Activated CD4-positive, alpha-beta T cell treated with anti-CD3 and anti-CD28 coated beads, Interleukin-2, amount 50 U/mL, for 16 hours (primary cell): ENCODE measurements around the gene FAF2.
"Not testable (repeated sequence)": the region's sequence is repeated elsewhere in the genome, so short reads cannot be mapped to it uniquely, and the experiment has no call there.

Experiments
- DNase-seq: peaks from one replicate; pipeline ENCODE4 v3.0.0-alpha.2; 2020

Gene FAF2

DNA sequence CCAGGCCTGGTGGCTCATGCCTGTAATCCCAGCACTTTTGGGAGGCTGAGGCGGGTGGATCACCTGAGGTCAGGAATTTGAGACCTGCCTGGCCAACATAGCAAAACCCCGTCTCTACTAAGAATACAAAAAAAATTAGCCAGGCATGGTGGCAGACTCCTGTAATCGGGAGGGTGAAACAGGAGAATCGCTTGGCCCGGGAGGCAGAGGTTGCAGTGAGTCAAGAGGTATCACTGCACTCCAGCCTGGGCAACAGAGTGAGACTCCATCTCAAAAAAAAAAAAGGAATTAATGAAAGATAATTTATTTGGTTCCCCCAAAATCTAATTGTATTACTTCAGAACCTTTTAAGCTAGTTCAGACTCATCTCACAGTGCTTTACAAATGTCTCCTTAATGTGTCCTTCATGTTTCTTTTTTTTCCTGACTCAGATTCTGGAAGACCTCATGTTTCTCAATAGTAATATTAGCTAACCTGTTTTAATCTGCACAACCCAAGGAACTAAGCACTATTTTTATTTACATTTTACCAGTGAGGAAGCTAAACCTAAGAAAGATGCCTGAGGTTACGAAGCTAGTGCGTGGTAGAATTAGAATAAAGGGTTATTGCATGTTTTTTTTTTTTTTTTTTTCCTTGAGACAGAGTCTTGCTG lies 15.1 kb downstream of the FAF2 start:
- no peak for DNase-seq

DNA sequence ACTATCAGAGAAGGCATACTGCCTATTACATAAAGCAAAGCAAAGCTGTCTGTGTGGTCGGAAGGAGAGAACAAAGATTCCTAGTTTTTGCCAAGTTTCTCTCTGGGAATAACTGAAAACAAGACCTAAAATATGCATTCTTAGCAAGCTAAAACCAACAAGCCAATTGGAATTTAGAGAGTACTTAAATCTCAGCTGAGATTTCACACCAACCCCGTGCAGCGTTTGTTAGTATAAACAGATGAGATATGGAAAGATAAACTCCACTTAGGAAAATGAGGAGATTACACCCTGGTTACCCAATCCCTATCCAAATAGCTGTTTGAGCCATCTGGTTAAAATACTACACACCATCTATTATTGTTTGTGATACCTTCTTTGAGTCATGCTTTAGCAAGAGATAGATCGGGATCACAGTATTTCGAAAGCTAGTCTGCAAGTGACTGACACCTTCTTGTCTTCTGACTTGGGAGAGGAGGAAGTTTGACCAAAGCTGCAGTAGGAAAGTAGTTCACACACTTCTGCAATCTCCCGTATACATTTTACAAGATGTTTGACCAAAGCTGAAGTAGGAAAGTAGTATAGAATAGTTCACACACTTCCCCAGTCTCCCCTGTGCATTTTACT lies 18.2 kb downstream of the FAF2 start:
- DNase-seq: no peak

DNA sequence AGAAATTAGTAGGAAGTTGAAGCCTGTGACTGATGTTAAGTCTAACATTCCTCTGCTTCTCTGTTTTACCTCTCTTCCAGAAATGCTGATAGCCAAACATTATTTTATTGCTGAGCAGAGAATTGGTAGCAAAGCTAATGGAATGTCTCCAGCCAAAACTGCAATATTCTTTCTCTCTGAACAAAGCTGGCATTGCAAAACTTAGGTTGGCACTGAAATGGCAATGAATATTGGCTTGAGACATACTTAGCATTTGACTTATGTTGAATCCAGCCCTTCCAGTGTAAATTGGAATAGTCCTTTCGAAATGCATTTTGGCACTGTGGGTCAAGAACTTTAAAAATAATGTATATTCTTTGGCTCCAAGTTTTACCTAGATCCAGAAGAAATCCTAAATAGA lies 21.1 kb downstream of the FAF2 start:
- DNase-seq: no peak

DNA sequence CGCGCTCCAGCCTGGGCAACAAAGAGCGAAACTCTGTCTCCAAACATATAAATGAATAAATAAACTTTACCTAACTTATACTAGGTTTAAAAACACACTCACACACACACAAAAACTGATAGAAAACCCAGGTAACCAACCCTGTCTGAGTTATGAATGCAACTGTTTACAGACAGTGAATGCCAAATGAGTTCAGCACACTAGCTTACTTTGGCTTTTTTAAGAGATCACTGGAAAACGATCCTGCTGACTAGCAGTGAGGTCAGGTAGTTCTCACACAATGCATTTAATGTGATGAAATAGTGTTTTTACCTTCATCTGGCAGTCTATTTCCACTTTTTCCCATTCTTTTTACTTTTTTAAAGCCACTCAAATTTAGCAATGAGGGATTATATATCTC lies 22.4 kb downstream of the FAF2 start:
- DNase-seq: no peak

DNA sequence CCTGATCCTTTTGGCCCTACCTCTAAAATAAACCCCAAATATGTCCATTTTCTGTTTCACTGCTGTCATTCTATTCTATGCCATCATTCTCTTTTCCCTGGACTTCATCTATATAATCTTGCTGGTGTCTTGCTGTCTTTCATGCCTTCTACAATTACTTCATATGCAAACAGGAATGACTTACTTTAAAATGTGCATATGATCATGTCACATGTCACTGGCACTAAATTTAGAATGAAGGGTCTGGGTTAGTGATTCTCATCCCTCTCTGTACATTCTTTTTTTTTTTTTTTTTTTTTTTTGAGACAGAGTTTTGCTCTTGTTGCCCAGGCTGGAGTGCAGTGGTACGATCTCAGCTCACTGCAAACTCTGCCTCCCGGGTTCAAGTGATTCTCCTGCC lies 22.9 kb downstream of the FAF2 start:
- DNase-seq: no peak

DNA sequence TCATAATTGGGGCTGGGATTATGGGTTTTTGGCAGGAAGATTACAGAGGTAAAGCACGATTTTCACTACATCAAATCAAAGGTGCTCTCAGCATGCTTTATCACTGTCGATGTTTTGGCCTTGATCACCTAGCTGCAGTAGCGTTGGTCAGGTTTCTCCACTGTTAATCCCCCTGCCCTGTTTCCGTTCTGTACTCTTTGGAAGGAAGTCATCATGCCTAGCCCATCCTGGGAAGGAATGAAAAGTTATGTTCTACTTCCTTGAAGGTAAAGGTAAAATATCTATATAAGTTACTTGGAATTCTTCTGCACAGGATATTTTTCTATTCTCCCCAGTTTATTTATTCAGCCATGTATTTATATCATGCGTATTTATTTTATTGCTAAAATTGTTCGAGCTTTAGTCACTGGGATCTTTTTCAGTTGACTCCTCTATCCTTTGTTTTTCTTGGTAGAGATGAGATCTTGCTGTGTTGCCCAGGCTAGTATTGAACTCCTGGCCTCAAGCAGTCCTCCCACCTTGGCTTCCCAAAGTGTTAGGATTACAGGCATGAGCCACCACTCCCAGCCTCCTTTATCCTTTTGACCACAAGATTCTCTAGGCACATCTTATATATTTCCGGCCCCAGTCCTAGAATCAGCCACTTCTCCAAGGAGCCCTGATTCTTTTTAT lies 25.3 kb downstream of the FAF2 start:
- no peak for DNase-seq

DNA sequence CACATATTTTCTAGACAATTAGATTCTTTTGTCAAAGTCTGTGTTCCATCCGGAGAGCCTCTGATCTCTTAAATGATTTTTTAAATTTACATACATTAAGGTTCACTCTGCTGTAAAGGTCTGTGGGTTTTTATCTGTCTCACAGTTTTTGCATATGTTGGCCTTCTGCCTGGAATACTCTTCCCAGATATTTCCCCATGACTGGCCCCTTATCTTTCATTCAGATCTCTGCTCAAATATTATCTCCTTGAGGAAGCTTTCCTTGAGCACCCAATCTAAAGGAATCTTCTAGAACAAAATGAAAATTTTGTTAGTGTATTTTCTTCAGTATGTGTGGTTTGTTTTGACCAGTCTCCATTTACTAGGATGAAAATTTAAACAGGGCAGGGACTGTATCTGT lies 26.3 kb downstream of the FAF2 start:
- no peak for DNase-seq

DNA sequence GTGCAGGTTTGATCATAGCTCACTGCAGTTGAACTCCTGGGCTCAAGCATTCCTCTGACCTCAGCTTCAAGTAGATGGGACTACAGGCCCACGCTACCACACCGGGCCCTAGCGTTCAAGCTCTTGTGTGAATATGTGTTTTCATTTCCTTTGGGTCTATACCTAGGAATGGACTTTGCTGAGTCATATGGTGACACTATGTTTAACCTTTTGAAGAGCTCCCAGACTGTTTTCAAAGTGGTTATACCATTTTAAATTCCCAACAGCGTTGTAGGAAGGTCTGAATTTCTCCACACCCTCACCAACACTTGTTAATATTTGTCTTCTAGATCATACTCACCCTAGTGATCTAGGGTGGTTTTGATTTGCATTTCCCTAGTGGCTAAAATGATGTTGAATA lies 33.5 kb downstream of the FAF2 start:
- DNase-seq: peak; percentile 28

DNA sequence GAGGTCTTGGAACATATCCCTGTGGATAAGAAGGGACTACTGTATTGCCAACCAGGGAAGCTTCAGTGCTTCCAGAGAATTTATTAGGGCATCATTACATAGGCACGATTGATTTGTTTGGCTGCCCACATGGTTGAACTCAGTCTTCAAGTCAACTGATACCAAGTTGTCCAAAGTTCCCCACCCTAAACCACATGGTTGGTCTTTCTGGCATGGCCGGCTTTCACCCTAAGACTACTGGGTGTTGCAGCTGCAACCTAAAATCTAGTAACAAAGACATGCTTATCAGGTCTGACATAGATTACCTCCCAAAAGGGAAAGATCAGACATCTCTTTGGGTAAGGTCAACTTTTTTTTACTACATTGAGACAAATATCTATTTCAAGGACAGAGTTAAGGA lies 37.0 kb downstream of the FAF2 start:
- no peak for DNase-seq

DNA sequence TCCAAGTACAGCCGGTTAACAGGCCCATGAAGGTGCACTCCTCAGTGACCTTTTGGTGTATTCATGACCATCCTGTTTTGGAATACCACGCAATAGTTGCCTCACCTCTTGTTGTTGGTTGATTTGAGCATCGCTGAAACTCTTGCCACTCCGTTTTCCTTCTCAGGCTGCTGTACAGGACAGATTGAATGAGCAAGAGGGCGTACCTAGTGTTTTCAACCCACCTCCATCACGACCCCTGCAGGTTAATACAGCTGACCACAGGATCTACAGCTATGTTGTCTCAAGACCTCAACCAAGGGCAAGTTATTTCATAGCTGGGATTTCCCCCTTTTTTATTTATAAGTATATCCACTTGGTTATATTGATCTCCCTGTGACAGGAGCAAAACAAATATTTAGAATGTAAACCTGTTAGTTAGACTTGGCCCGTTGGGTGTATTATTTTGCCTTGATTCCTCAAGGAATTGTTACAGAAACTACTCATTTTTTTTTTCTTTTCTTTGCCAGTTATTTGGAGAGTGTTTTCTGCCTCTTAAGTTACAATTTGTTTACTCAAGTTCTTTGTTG lies 38.1 kb downstream of the FAF2 start:
- DNase-seq: no peak

DNA sequence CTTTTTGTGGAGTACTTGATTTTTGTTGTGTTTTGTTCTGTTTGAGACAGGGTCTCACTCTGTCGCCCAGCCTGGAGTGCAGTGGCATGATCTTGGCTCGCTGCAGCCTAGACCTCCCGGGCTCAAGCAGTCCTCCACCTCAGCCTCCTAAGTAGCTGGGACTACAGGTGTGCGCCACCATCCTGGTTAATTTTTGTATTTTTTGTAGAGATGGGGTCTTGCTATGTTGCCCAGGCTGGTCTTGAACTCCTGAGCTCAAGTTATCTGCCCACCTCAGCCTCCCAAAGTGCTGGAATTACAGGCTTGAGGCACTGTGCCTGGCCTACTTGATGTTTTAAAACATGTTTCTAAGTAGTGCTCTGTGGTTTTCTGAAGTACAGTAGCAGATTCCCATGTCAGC lies 39.0 kb downstream of the FAF2 start:
- not testable (repeated sequence) for DNase-seq

DNA sequence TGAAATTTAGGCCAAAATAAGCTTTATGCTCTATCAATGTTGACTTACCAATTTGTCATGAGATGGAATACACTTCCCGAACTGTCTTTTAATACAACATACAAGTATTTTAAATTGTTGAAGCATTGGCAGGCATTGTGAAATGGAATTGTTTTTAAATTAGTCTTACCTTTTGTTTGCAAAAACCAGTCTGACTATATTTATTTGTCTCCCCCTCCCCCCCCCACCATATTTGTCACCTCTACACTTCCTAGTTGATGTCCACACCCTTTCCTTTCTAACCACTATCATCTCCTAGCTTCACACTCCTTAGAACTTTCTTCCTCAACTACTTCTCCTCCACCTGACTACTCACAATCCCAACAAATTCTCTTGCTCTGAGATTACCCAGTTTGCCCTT lies 40.9 kb downstream of the FAF2 start:
- no peak for DNase-seq

DNA sequence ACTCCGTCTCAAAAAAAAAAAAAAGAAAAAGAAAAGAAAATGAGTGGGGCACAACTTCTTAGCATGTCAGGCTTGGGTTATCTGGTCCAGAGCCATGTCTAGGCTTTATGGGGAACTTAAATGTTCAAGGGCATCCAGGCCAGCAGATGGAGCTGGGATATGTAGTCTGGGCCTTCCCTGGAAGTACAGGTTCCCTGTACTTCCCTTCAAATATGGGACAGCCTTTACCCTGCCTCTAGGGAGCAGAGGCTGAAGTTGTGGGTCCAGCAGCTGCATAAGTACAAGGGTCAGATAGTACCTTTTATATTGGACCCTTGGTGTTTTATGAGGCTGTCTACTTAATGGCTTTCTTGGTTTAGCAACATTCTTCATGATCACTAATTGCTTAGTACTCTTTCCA lies 42.1 kb downstream of the FAF2 start:
- DNase-seq: no peak

DNA sequence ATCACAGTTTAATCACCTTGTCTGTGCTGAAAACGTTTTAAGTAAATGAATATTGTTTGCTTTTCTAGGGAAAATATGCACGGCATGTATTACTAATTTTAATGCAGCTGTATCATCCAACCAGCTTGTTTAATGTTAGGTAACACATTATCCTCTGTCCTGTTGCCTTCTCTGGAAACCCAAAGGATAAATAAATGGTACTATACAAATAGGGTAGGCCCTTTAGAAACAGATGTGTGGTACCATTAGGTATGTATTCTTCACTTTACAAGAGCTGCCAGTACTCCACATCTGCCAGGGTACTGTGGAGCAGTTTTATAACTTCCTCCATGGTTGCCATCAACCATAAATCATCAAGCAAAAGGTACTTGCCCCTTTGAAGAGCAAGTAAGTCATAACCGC lies 42.9 kb downstream of the FAF2 start:
- no peak for DNase-seq

DNA sequence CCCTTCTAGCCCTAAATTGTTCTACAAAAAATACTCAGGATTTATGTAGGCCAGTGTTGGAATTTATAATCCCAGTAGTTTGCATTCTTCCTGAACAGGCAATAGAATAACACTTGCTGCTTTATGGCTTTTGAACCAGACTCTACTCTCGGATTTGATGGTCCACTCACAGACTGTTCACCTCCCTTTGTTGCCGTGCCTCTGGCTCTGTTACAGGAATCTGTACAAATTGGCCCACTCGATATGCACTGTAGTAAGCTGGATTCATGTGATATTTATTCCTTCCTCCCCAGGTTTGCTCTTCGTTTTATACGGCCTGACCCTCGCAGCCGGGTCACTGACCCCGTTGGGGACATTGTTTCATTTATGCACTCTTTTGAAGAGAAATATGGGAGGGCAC lies 43.7 kb downstream of the FAF2 start:
- no peak for DNase-seq

DNA sequence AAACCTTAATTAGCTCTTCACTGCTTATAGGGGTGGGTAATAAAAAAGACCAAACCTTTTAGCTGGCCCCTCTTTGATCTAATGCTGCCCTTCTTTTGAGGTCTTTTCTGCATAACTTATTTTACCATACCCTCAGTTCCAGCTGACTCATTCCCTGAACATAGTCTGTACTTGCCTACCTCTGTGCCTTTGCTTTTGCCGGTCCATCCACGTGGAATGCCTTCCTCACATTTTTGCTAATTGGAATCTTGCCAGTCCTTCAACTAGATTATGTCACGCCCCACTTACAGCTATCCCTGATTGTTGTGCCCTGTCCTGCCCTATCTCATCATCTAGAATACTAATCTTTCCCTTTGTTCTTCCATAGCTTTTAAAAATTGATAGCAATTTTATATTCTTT lies 44.2 kb downstream of the FAF2 start:
- DNase-seq: no peak

DNA sequence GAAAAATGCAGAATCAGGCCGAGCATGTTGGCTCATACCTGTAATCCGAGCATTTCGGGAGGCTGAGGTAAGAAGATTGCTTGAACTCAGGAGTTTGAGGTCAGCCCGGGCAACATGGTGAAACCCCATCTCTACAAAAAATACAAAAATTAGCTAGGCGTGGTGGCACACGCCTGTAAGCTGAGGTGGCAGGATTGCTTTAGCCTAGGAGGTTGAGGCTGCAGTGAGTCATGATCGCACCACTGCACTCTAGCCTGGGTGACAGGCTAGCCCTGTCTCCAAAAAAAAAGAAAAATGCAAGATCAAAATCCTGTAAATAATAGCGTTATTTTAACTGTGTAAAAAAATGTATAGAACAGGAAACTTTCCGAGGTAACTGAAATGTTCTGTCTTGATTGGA lies 49.7 kb downstream of the FAF2 start:
- DNase-seq: no peak

DNA sequence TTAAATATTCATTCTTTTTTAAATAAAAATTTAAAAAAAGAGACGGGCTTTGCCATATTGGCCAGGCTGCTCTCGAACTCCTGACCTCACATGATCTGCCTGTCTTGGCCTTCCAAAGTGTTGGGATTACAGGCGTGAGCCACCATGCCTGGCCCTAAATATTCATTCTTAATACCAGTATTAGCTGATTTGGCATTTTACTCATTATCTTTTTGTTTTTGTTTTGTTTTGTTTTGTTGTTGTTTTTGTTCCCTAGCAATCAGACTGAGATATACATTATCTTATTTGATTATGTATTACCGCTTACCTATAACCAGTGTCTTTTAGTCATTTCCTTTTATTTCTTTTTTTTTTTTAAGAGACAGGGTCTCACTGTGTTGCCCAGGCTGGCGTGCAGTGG lies 51.1 kb downstream of the FAF2 start:
- no peak for DNase-seq

DNA sequence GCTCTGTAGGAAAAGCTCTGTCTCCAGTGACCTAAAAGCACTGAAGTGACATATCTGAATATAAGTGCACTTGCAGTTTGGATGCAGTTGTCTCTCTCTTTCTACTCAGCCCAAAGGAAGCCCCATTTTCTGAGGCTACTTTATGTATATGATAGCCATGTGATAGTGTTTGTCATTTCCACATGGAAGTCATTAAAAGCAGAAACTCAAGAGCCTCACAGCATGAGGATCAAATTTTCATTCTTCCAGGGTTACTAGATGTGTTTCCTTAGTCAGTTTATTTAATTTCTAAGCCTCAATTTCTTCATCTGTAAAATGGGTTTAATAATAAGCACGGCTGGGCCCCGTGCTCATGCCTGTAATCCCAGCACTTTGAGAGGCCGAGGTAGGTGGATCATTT lies 52.3 kb downstream of the FAF2 start:
- no peak for DNase-seq

DNA sequence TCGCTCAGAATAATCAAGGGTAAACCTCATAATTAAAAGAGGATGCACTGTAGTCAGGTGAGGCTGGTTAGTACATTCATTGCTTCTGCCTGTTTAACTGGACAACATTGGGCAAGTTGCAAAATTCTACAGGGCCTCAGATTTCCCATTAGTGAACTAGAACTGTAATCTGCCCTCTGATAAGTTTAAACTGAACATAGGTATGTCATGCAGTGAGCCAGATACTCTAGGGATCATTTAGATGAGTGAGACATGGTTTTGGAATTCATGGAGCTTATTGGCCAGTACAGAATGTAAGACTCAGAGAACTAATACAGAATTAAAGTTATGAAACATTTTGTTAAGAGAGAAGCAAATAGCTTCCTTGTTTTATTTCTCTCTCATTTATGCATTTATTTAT lies 53.1 kb downstream of the FAF2 start:
- no peak for DNase-seq

DNA sequence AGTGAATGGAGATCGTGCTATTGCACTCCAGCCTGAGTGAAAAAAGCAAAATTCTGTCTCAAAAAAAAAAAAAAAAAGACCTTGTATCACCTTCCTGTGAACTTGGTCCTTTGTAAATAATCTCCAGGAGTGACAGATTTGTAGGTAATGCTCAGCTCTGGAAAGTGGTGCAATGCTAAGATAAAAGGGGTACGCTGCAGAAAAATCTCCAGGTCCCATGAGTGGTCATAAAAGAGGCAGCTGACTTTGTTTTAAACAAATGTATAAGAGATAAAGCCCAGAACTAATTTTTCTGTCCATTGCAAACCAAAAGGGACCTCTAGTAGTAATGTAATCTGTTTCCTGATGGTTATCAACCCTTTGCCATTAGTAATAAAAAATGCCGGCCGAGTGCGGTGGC lies 55.3 kb downstream of the FAF2 start:
- DNase-seq: no peak

DNA sequence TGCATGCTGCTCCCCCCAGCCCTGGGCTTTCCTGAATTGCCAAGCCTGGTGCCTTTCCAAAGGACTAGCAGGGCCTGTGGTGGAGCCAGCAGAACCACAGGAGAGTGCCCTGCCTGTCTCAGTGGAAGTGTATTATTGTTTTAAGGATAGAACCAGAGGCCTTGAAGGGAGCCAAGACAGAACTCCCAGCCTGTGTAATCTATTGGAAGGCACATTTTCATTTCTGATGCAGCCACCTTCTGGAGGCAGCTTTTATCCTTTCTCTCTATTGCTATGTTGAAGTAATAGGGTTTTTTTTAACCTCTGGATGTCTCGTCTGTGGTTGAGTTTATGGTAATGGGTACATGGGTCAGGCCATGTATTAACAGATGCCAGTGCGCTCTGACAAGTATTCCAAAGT lies 59.7 kb downstream of the FAF2 start:
- DNase-seq: no peak

DNA sequence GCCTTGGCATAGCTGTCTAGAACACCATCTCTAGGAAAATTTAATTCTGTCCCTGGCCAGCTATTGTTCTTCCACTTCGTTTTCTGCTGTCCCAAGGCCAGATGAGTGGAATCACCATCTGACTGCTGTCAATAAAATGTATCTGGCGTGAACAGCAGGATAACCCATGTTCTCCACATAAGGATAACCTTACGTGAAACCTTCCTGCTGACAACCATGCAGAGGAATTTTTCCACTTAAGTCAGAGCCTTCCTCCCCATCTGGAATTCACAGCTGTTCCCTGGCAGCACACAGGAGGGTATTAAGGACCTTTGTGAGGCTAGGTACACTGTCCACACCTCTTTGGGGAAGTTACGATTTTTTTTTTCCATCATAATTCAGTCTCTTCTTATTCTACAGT lies 60.4 kb downstream of the FAF2 start:
- DNase-seq: no peak

DNA sequence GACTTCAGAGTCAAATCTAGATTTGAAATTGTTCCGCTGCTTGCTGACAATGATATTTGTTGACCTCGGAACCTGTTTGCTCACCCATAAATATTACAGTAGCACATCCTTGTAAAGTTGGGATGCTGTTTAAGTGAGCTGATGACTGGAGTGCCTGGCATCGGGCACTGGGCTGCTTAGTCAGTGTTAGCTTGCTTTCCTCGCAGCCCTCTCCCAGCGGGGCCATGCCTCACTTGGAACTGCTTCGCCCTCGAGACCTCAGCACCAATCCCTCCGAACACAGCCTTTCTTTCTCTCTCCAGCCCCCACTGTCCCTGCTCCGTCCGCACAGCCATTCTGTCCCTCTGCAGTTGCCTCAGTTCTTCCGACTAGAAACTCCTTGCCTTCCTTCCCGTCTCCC lies 65.6 kb downstream of the FAF2 start:
- DNase-seq: no peak
